HG02973 (cell line): ENCODE data around the gene STOML1.
"Not testable (repeated sequence)": the region's sequence is repeated elsewhere in the genome, so short reads cannot be mapped to it uniquely, and the experiment has no call there.

Experiments used
- ATAC-seq: cut with Tn5 transposase; IDR thresholded peaks from one replicate; pipeline ENCODE4 v1.9.1; 2021; ENCODE audit warnings: moderate library complexity; ENCODE audit not compliant: unreplicated experiment

The STOML1 gene

DNA sequence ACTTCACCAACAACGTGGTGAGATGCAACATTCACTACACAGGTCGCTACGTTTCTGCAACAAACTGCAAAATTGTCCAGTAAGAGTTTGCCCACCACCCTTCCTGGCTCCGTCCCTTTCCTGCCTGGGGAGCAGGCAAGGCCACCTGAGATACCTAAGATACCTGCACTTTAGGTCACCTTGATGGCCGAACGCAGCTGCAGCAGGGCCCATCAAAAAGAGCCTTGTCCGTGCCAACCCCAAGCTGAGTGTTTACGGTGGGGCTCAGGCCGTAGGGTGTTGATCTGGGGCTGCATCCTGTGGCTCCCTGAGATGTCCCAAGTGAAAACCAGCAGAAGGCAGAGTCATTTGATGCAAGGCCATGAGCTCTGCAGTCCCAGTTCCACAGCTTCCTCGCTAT lies 42.6 kb downstream of the STOML1 start:
- ATAC-seq, result no peak

DNA sequence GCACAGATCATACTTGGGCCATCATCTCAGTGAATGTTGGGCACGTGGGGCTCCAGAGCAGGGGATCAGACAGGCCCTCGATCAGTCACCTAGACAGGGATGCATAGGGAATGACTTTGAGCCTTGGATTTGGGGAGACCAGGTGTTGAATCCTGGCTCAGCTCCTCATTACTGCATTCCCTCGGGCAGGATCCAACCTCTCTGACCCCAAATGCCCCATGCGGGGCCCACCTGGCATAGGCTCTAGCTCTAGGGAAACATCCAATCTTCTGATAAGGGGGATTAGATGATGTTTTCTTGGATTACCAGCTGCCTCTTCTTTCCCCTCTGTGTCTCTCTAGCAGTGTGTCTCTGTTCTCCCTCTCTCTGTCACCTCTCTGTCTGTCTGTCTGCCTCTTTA lies 43.1 kb downstream of the STOML1 start:
- ATAC-seq, result no peak

- no peak for ATAC-seq
Measured at GRCh38 chr15:73948396-73948795, 43.7 kb downstream of the STOML1 start.

- no peak for ATAC-seq
Measured at GRCh38 chr15:73947651-73948050, 44.4 kb downstream of the STOML1 start.

- no peak for ATAC-seq
Measured at GRCh38 chr15:73946795-73947370, 45.2 kb downstream of the STOML1 start.

DNA sequence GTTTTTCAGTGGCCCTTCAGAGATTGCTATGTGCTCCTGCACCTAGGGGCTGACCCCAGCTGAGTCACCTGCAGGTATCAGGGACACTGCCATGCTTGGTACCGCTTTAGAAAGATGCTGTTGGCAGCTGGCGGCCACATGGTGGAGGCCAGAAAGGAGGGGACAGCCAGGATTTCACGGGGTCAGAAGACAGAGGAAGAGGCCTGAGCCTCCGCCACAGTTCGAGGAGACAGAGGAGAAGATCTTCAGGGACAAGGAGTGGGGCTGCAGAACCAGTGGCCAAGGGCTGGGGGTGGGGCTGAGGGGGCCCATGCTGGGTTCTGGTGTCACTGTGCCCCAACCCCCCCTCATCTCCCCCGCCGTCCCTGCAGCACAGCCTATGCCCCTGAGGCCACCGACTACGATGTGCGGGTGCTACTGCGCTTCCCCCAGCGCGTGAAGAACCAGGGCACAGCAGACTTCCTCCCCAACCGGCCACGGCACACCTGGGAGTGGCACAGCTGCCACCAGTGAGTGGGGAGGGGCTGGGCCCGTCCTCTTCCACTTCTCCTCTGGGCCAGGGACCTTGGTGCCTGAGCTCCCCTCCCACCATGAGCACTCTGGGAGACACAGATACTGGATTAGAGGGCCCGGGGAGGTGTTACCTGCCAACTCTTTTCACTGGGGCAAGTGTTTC lies 45.9 kb downstream of the STOML1 start:
- no peak for ATAC-seq

DNA sequence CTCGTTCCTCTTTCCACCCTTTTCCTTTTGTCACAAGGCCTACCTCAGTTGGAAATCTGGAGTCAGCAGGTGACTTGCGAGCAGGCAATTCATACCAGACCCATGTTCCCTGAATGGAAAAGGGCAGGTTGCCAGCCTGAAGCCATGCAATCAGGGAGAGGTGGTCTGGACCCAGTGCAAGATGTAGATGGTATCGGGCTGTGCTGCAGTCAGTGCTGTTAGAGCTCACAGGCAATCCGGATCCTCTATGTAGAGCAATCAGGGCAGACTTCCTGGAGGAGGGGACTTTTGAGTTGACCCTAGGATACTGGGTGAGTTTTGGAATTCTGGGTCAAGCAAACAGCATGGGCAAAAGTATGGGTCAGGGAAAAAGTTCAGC lies 47.0 kb downstream of the STOML1 start:
- ATAC-seq, result no peak

DNA sequence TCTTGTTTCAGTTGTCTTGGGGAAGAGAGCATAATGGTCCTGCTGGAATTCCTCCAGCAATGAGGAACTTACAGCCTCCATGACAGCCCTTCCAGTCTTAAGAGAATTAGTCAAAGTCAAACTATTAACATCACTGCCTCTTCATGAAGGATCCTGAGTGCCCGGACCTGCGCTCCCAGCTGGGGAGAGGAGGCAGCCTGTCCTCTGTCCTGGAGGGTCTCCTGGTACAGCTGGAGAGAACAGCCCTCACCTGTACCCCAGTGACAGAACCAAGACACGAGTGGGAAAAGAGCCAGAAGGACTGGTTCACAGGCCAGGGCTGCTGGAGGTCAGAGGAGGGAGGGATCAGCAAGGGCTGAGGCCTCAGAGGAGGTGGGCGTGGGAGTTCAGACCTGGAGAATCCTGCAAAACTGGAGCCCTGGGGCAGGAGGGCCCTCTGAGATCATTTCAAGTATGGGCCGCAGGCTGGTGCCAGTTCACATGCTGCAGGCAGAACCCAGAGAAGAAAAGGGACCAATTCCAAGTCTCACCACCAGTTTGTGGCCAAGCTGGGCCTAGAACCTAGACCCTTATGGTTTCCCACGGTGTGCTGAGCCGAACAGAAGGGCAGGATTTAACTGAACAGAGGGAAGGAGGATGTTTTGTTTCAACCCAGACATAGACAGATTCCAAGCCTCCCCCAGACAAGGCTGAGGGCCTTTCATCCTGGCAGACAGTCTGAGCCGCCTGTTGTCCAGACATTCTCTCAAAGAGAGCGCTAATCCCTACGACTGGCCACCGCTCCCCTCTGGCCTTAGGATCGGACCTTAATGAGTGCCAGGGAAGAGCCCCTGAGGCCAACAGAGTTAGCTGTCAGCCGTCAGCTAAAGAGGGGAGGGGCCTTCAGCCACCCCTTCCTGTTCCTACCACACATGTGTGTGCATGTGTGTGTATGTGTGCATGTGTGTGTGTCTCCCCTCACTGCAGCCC lies 47.6 kb downstream of the STOML1 start:
- no peak for ATAC-seq

DNA sequence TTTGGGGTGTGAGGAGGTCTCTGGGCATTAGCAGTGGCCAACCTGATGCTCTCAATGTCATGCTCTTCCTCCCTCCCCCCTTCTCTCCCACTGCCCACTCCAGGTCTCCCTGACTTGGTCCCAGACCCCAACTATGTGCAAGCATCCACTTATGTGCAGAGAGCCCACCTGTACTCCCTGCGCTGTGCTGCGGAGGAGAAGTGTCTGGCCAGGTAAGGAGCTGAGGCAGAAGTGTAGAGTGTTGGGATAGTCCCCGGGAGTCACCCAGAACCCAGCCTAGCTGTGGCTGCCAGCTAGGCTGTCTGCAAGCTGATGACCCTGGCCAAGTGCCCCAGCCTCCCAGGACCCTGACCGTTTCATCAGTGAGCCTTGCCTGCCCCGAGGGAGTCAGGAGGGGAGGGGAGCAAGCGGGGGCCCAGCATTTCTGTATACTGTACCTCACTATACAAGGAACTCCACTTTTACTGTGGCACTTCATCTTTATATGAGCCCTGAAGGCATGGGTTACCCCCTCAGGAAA lies 49.3 kb downstream of the STOML1 start:
- ATAC-seq, result no peak

- ATAC-seq, result no peak
Measured at GRCh38 chr15:73941871-73942635, 50.0 kb downstream of the STOML1 start.

DNA sequence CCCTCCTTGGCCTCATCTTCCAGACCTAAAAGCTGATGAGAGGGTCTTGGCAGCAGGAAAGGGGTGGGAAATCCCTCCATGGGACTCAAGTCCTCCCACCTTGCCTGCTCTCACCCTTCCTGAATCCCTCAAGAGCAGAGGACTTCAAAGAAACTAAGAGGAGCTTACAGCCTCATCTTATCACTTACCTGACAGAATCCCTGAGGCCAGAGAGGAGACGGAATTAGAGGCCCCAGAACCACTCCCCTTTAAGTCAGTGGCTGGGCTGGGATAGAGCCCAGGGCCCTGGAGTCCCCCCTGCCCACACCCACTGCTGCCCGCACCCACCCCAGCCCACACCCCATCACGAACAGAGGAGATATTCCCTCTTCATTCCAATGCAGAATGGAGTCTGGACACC lies 50.6 kb downstream of the STOML1 start:
- ATAC-seq, result no peak

DNA sequence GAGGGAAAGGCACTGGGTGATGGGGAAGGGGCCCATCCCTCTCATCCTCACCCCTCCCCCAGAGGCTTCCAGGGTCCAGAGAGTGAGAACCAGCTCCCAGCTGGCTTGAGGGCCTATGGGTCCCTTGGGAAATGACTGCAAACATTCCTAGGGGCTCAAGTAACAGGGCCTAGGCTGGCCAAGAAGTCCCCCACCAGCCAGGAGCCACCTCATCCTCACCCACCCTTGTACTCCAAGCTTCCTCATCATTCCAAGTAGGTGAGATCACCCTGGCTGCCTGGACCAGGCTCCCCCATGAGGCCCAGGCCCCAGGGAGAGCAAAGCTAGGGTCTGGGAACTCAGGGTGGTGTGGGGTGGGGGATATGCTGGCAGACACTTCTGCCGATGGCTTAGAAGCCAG lies 51.1 kb downstream of the STOML1 start:
- ATAC-seq, result no peak

- no peak for ATAC-seq
Measured at GRCh38 chr15:73940061-73940981, 51.8 kb downstream of the STOML1 start.

DNA sequence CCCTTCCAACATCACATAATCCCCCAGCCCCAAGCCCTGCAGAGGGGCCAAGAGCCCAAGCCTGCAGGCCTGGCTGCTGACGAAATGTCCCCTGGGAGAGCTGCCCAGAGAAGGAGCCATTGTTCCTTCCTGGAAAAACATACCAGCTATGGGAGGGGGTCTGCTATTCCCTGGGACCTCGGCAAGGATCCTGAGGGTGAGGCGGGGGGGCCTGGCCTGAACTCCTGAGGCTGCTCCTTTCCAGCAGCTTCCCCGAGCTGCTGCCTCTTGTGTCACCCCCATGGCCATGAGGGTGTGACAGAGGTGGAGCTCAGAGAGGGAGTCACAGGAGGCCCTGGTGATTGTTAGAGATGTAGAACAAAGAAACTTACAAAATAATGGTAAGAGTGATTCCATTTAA lies 53.0 kb downstream of the STOML1 start:
- ATAC-seq, result no peak

- ATAC-seq, result not testable (repeated sequence)
Measured at GRCh38 chr15:73938516-73938915, 53.6 kb downstream of the STOML1 start.

- no peak for ATAC-seq
Measured at GRCh38 chr15:73937726-73938125, 54.4 kb downstream of the STOML1 start.

- ATAC-seq, result no peak
Measured at GRCh38 chr15:73937296-73937695, 54.8 kb downstream of the STOML1 start.

- no peak for ATAC-seq
Measured at GRCh38 chr15:73936588-73937290, 55.4 kb downstream of the STOML1 start.

DNA sequence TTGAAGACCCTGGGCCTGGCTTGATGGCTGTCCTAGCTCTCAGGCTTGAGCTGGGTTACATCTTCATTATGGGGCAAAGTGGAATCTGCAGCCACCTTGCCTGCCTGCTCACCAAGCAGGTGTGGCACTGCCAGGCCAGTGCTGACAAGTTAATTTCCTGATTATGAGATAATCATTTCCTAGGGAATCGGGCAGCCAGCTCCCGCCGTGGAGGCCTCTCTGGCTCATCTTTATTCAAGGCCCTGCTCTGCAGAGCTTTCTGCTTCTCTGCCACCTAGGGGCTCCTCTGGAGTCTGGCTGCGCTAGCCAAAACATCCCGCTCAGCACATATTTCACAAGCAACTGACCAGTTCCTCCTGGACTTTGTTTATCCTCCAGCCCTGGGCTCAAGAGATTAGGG lies 55.9 kb downstream of the STOML1 start:
- no peak for ATAC-seq
